ENCODE measurements around the gene AGBL1.

AGBL1 gene

DNA sequence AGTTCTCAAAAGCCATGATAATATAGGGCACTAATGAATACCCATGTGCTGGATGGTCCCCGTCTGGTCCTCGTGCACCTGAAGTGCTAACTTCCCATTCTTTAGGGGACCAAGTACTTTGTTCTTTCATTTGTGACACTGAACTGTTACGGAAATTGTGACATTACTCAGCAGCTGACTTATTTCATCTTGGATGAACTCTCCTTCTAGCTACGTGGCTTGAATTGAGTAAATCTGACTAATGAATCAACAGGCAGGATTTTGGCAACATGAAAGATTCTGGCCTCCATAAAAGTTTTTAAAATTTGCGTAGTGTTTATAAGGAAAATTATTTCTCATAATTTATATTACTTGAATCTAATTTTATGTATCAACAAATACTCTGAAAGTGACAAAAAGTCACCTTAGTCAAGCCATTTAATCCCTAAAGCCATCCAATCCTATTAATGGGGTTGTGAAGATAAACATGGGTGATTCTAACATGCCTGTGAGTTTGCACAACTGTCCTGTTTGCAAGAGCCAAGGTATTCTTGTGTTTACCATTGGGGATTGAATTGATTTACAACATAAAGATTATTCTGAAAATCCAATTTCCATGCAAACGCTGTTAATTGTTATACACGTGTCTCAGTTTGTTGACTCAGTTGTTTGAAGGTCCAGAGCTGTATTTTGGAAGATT lies 119.9 kb downstream of the AGBL1 start:
- Histone ChIP-seq H3K4me3 (ENCODE audit: low read length) (no peak overlapping the region), H3K36me3 (ENCODE audit: insufficient read depth, low read length) (no peaks in the 10 kb centered on the region), H2AFZ (ENCODE audit: low read depth, low read length) (no peak overlapping the region), H3K4me1 (ENCODE audit: insufficient read depth, low read length) (no peaks in the 10 kb centered on the region), H3K27me3 (ENCODE audit: insufficient read depth, low read length) (no peaks in the 10 kb centered on the region), H3K9me3 (ENCODE audit: low read length) (no peaks in the 10 kb centered on the region)

DNA sequence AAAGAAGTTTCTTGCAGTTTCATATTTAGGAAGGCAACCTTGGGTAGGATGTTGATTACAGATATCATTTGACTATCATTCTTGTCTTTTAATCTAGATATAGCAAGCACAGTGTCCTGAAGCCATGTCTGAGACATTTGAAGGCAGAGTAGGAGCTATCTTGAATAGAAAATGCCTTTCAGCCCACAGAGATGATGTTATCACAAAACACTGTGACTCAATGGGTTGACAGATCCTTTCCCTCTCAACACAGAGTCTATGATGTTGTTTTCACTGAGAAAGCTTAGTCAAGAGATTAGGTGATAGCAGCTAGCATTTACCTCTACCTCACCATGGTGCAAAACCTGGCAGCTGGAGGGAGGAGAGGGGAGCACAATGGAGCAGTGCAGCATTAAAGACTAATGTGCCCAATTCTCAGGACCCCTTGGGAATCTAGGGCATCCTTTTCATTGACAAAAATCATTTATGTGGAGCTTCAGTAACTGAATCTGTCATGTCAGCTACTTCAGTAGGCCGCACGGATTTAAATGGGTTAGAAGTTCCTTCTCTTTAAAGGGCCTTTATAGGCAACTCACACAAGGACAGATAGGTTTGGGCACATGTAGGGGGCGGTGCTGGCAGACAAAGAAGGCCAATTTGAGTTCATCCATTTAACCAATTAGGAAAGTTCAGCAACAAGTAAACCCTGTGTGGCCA lies 121.8 kb downstream of the AGBL1 start:
- H3K9me3 ChIP-seq (ENCODE audit: low read length) = no peaks in the 10 kb centered on the region
- H2AFZ ChIP-seq (ENCODE audit: low read depth, low read length) = no peak overlapping the region
- no peaks in the 10 kb centered on the region for H3K27me3 ChIP-seq (ENCODE audit: insufficient read depth, low read length)
- H3K36me3 ChIP-seq (ENCODE audit: insufficient read depth, low read length) = no peaks in the 10 kb centered on the region
- H3K4me3 ChIP-seq (ENCODE audit: low read length) = no peak overlapping the region
- H3K4me1 ChIP-seq (ENCODE audit: insufficient read depth, low read length) = no peaks in the 10 kb centered on the region

DNA sequence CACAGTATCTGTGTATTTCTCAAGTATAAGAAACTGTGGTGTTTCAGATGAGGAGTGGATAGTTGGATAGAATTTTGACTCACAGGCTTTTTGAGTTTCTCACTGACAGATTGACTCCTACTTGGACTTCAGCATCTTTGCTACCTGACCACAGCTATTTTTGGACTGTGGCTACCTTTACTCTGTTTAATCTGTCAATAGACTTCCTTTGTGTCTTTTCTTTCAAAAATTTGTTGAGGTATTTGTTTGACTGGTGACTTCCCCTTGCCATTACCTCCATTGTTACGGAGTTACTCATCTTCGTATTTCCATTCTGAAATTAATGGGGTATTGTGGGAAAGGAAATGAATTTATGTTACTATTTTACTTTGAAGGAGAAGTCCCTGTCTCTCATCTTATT lies 123.8 kb downstream of the AGBL1 start:
- no peaks in the 10 kb centered on the region for H3K36me3 ChIP-seq (ENCODE audit: insufficient read depth, low read length)
- H3K27me3 ChIP-seq (ENCODE audit: insufficient read depth, low read length) = no peaks in the 10 kb centered on the region
- H3K9me3 ChIP-seq (ENCODE audit: low read length) = no peaks in the 10 kb centered on the region
- no peaks in the 10 kb centered on the region for H3K4me1 ChIP-seq (ENCODE audit: insufficient read depth, low read length)
- no peak overlapping the region for H3K4me3 ChIP-seq (ENCODE audit: low read length)
- H2AFZ ChIP-seq (ENCODE audit: low read depth, low read length) = no peak overlapping the region

DNA sequence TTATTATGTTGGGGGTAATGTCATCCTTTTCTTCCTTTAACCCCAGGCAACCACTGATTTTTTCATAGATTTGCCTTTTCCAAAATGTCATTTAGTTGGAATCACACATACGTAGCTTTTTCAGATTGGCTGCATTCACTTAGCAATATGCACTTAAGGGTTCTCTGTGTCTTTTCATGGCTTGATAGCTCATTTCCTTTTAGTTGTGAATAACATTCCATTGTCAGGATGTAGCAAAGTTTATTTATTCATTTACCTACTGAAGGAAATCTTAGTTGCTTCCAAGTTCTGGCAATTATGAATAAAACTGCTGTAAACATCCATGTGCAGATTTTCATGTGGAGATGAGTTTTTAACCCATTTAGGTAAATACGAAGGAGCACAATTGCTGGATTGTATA lies 125.4 kb downstream of the AGBL1 start:
- Histone ChIP-seq H3K9me3 (ENCODE audit: low read length) (no peaks in the 10 kb centered on the region), H3K27me3 (ENCODE audit: insufficient read depth, low read length) (no peaks in the 10 kb centered on the region), H3K36me3 (ENCODE audit: insufficient read depth, low read length) (no peaks in the 10 kb centered on the region), H3K4me3 (ENCODE audit: low read length) (no peak overlapping the region), H2AFZ (ENCODE audit: low read depth, low read length) (no peak overlapping the region), H3K4me1 (ENCODE audit: insufficient read depth, low read length) (no peaks in the 10 kb centered on the region)

DNA sequence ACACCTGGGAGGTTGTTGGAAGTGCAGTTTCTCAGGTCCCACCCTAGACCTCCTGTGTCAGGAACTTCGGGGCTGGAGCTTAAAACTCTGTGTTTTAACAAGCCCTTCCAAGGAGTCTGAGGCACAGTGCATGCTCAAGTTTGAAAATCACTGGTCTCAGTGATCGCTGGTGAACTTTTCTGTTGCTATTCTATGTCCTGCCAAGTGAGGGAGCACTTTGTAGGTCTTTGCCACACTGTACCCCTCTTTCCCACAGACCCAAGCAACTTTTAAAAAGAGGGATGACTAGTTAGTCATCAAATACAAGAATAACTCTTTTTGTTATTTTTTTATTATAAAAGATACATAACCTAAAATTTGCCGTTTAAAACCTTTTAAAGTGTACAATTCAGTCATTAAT lies 133.7 kb downstream of the AGBL1 start:
- Histone ChIP-seq H3K4me3 (ENCODE audit: low read length) (no peak overlapping the region), H3K36me3 (ENCODE audit: insufficient read depth, low read length) (no peaks in the 10 kb centered on the region), H3K4me1 (ENCODE audit: insufficient read depth, low read length) (no peaks in the 10 kb centered on the region), H2AFZ (ENCODE audit: low read depth, low read length) (no peak overlapping the region), H3K27me3 (ENCODE audit: insufficient read depth, low read length) (no peaks in the 10 kb centered on the region), H3K9me3 (ENCODE audit: low read length) (no peaks in the 10 kb centered on the region)

DNA sequence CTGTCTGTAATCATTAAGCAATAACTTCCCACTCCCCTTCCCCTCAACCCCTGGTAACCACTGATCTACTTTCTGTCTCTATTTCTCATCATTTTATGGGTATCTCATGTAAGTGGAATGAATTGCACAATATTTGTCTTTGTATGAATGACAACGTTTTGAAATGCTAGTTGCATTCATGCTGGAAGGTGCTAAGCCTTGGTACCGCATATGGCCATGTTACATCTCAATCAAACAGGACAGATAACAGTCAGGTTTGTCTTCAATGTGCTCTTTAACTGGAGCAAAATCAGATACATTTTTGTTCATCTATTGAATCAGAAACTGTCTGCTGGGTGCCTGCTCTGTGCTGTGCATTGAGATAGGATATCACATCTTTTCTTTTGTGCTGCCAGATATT lies 134.2 kb downstream of the AGBL1 start:
- no peaks in the 10 kb centered on the region for H3K9me3 ChIP-seq (ENCODE audit: low read length)
- H3K4me3 ChIP-seq (ENCODE audit: low read length) = no peak overlapping the region
- H3K36me3 ChIP-seq (ENCODE audit: insufficient read depth, low read length) = no peaks in the 10 kb centered on the region
- no peaks in the 10 kb centered on the region for H3K4me1 ChIP-seq (ENCODE audit: insufficient read depth, low read length)
- H2AFZ ChIP-seq (ENCODE audit: low read depth, low read length) = no peak overlapping the region
- no peaks in the 10 kb centered on the region for H3K27me3 ChIP-seq (ENCODE audit: insufficient read depth, low read length)

DNA sequence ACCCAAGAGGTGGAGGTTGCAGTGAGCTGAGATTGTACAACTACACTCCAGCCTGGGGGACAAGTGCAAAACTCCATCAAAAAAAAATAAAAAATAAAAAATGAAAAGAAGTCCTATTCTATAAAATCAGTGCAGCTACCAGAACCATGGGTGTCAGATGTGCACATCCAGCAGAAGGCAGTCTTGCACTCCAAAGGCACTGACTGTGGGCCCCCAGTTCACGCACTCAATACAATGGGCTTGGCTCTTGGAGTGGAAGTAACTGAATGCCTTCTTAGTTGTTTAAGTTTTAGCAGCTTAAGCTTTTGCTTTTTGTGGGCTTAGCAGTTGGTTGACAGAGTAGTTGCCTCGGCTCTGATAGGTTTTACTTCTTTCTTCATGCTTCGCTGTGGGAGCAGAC lies 141.4 kb downstream of the AGBL1 start:
- Histone ChIP-seq H3K9me3 (ENCODE audit: low read length) (no peaks in the 10 kb centered on the region), H3K4me1 (ENCODE audit: insufficient read depth, low read length) (no peaks in the 10 kb centered on the region), H3K36me3 (ENCODE audit: insufficient read depth, low read length) (no peaks in the 10 kb centered on the region), H3K4me3 (ENCODE audit: low read length) (no peak overlapping the region), H3K27me3 (ENCODE audit: insufficient read depth, low read length) (no peaks in the 10 kb centered on the region), H2AFZ (ENCODE audit: low read depth, low read length) (no peak overlapping the region)

DNA sequence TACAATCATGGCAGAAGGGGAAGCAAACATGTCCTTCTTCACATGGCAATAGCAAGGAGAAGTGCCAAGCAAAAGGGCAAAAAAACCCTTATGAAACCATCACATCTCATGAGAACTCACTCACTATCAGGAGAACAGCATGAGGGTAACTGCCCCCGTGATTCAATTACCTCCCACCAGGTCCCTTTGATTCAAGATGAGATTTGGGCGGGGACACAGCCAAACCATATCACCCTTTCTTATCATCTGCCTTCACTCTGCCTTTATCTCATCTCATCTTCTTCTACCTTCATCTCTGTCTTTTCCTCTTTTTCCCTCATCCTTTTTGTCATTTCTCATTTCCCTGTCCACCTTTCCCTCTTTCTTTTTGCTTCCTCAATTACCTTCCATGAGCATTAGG lies 149.6 kb downstream of the AGBL1 start:
- H3K27me3 ChIP-seq (ENCODE audit: insufficient read depth, low read length) = no peaks in the 10 kb centered on the region
- H3K4me1 ChIP-seq (ENCODE audit: insufficient read depth, low read length) = no peaks in the 10 kb centered on the region
- H3K36me3 ChIP-seq (ENCODE audit: insufficient read depth, low read length) = no peaks in the 10 kb centered on the region
- H2AFZ ChIP-seq (ENCODE audit: low read depth, low read length) = no peak overlapping the region
- H3K4me3 ChIP-seq (ENCODE audit: low read length) = no peak overlapping the region
- H3K9me3 ChIP-seq (ENCODE audit: low read length) = no peaks in the 10 kb centered on the region

DNA sequence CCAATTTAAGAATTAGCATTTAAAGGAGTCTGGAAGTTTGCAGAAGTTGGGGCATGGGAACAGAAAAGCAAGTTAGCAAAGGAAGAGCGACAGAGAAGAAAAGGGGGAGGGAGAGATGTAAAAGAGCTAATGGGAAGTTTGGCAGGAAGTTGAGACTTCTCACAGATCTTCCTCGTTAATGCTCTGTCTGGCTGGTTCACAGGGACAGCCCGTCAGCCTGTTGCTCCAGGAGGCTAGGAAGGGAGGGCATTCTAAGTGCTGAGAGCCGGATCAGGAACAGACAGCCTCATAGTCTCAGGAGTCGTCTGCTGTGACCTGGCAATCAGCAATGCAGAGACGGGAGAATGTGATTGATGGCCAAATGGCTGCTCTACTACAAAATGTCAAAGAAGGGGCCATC lies 150.3 kb downstream of the AGBL1 start:
- no peaks in the 10 kb centered on the region for H3K4me1 ChIP-seq (ENCODE audit: insufficient read depth, low read length)
- H3K27me3 ChIP-seq (ENCODE audit: insufficient read depth, low read length) = no peaks in the 10 kb centered on the region
- H3K4me3 ChIP-seq (ENCODE audit: low read length) = no peak overlapping the region
- no peaks in the 10 kb centered on the region for H3K9me3 ChIP-seq (ENCODE audit: low read length)
- H2AFZ ChIP-seq (ENCODE audit: low read depth, low read length) = no peak overlapping the region
- H3K36me3 ChIP-seq (ENCODE audit: insufficient read depth, low read length) = no peaks in the 10 kb centered on the region

DNA sequence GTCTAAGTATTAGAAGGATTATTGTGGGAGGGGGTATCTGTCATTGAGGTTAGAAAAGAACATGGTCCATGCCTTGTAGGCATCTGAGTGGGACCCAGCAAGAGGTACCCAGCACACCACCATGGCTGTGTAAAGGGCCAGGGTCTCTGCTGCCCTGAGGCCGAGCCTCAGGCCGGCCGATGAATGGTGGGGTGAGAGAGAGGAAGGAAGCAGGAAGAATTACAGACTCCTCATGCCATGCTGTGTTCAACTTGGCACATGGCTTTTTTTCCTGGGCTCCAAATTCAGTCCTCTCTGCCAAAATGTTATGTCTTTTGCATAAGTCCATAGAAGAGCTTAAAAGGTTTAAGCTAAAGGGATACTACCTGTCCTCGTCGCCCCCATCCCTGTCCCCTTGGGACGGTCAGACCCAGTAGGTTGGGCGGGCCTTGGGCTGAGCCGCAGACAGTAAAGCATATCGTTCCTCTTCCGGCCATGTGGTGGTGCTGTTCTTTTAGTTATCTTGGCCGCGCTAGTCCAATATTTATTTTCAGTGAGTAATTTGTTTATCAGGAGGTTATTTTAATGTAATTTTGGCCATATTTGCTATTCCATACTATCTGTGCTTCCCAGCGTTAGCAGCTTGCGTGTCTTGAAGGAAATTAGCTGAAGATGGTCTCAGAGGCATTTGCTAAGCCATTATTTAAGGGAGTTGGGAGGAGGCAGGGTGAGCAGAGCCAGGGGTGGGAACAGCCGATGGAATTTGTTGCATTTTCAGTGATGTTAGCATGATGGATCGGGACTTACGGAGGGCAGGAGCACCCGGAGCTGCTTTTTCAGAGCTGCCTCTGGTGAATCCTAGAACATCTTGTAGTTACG lies 152.4 kb downstream of the AGBL1 start:
- Histone ChIP-seq H3K27me3 (ENCODE audit: insufficient read depth, low read length) (no peaks in the 10 kb centered on the region), H3K9me3 (ENCODE audit: low read length) (no peaks in the 10 kb centered on the region), H3K4me3 (ENCODE audit: low read length) (no peak overlapping the region), H3K4me1 (ENCODE audit: insufficient read depth, low read length) (peaks cover 4% of the 10 kb centered on the region), H3K36me3 (ENCODE audit: insufficient read depth, low read length) (no peaks in the 10 kb centered on the region), H2AFZ (ENCODE audit: low read depth, low read length) (no peak overlapping the region)

DNA sequence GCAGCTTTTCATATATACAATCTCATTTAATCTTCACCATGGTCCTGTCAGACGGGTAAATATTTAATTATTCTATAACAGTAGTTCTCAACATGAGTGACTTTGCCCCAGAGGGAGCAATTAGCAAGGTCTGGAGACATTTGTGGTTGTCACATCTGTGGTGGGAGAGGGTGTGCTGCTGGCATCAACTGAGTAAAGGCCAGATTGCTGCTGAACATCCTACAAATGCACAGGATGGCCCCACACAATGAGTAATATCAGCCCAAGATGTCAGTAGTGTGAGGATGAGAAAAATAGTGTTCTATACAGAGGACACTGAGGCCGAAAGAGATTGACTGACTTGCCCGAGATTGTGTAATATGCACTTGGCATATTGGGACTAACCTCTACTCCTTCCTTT lies 156.0 kb downstream of the AGBL1 start:
- no peaks in the 10 kb centered on the region for H3K27me3 ChIP-seq (ENCODE audit: insufficient read depth, low read length)
- peaks cover 4% of the 10 kb centered on the region for H3K4me1 ChIP-seq (ENCODE audit: insufficient read depth, low read length)
- no peak overlapping the region for H2AFZ ChIP-seq (ENCODE audit: low read depth, low read length)
- no peaks in the 10 kb centered on the region for H3K36me3 ChIP-seq (ENCODE audit: insufficient read depth, low read length)
- no peaks in the 10 kb centered on the region for H3K9me3 ChIP-seq (ENCODE audit: low read length)
- H3K4me3 ChIP-seq (ENCODE audit: low read length) = no peak overlapping the region

DNA sequence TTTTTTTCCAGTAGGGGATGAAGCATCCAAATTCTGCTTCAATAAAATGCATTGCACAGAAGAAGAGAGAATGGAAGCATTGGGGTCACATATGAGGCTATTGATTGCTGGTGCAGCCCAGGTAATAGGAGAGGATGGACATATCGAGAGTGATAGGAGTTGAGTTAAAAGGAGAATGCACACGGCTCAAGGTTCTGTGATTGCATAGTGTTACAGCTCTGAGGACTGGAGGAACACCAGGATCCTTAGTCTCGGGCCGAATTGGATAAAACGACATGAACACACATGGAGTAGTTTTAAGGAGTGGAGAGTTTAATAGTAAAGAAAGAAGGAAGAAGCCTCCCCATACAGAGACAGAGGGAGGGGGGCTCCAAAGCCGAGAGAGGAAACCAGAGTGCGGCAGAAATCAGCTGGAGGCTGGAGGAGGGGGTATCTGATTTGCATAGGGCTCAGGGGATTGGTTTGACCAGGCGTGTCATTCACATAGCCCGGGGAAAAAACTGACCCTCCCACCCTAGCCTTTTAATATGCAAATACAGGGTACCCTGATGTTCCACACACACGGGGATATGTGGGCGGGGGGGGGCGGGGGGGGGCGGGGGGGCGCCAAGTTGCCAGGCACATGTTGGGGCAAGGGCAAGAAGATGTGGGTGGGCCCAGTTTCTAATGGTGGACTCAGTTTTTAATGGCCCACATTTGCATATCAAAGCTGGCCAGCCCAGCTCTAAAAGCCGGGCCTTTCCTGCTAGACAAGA lies 156.9 kb downstream of the AGBL1 start:
- H3K4me1 ChIP-seq (ENCODE audit: insufficient read depth, low read length) = peaks cover 4% of the 10 kb centered on the region
- H3K4me3 ChIP-seq (ENCODE audit: low read length) = no peak overlapping the region
- H3K27me3 ChIP-seq (ENCODE audit: insufficient read depth, low read length) = no peaks in the 10 kb centered on the region
- no peak overlapping the region for H2AFZ ChIP-seq (ENCODE audit: low read depth, low read length)
- no peaks in the 10 kb centered on the region for H3K36me3 ChIP-seq (ENCODE audit: insufficient read depth, low read length)
- no peaks in the 10 kb centered on the region for H3K9me3 ChIP-seq (ENCODE audit: low read length)

DNA sequence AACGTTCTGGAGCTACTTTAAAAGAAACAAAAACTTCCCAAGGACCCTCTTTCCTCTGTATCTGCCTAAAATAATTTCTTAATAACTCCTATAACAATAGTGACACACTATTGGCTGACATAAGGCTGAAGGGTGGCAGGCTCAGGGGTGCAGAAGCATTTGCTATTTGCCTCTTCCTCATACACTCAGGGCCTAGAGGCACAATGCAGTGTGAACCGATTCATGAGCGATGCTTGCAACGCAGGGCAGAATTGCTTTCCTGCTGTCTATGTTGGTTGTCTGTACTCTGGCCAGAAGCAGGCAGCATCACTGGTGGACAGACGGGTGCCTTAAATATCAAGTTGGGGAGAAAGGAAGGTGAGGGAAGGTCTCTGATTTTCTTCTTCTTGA lies 157.4 kb downstream of the AGBL1 start:
- Histone ChIP-seq H3K9me3 (ENCODE audit: low read length) (no peaks in the 10 kb centered on the region), H3K4me3 (ENCODE audit: low read length) (no peak overlapping the region), H3K36me3 (ENCODE audit: insufficient read depth, low read length) (no peaks in the 10 kb centered on the region), H3K27me3 (ENCODE audit: insufficient read depth, low read length) (no peaks in the 10 kb centered on the region), H3K4me1 (ENCODE audit: insufficient read depth, low read length) (peaks cover 4% of the 10 kb centered on the region), H2AFZ (ENCODE audit: low read depth, low read length) (no peak overlapping the region)
